HG03103 (cell line): Measurements from ENCODE around the gene BMPR1B.
"Not testable (repeated sequence)": the region's sequence is repeated elsewhere in the genome, so short reads cannot be mapped to it uniquely, and the experiment has no call there.

Source experiments
- ATAC-seq: cut with Tn5 transposase; IDR thresholded peaks from one replicate; pipeline ENCODE4 v1.9.1; 2021; ENCODE audit warnings: low read depth; ENCODE audit not compliant: unreplicated experiment

BMPR1B gene

GRCh38 chr4:95107635-95108034 is 349.9 kb downstream of the BMPR1B start:
- no peak for ATAC-seq

- no peak for ATAC-seq
Observed at GRCh38 chr4:95108883-95109421, 351.2 kb downstream of the BMPR1B start.

- no peak for ATAC-seq
Observed at GRCh38 chr4:95114521-95114920, 356.8 kb downstream of the BMPR1B start.

GRCh38 chr4:95118497-95118896 is 360.7 kb downstream of the BMPR1B start:
- no peak for ATAC-seq

GRCh38 chr4:95120456-95120855 is 362.7 kb downstream of the BMPR1B start:
- no peak for ATAC-seq

- ATAC-seq: no peak
Observed at GRCh38 chr4:95122001-95122400, 364.2 kb downstream of the BMPR1B start.

- ATAC-seq: no peak
Observed at GRCh38 chr4:95124906-95125504, 367.2 kb downstream of the BMPR1B start.

GRCh38 chr4:95129031-95129430 is 371.3 kb downstream of the BMPR1B start:
- no peak for ATAC-seq

GRCh38 chr4:95129821-95130311 is 372.1 kb downstream of the BMPR1B start:
- no peak for ATAC-seq

GRCh38 chr4:95134016-95134415 is 376.3 kb downstream of the BMPR1B start:
- not testable (repeated sequence) for ATAC-seq

GRCh38 chr4:95139424-95139823 is 381.7 kb downstream of the BMPR1B start:
- not testable (repeated sequence) for ATAC-seq

- ATAC-seq: no peak
Observed at GRCh38 chr4:95141361-95141760, 383.6 kb downstream of the BMPR1B start.

- no peak for ATAC-seq
Observed at GRCh38 chr4:95142932-95143331, 385.2 kb downstream of the BMPR1B start.

- no peak for ATAC-seq
Observed at GRCh38 chr4:95151255-95151654, 393.5 kb downstream of the BMPR1B start.

GRCh38 chr4:95153182-95153581 is 395.4 kb downstream of the BMPR1B start:
- no peak for ATAC-seq

- peak; percentile 46 for ATAC-seq
Observed at GRCh38 chr4:95155759-95156451, 398.1 kb downstream of the BMPR1B start.

GRCh38 chr4:95156452-95156765 is 398.7 kb downstream of the BMPR1B start:
- ATAC-seq: no peak

GRCh38 chr4:95157596-95157995 is 399.8 kb downstream of the BMPR1B start:
- no peak for ATAC-seq

GRCh38 chr4:95158045-95158444 is 400.3 kb downstream of the BMPR1B start:
- no peak for ATAC-seq

GRCh38 chr4:95158626-95159025 is 400.9 kb downstream of the BMPR1B start:
- no peak for ATAC-seq

- no peak for ATAC-seq
Observed at GRCh38 chr4:95159384-95159783, 401.6 kb downstream of the BMPR1B start.
